T-helper 2 cell treated with Interferon-gamma antibody and Interleukin-4, amounts not matched to agents 5 μg/mL and 100 μg/mL, for 36 hours (primary cell): ENCODE results near the gene TRAP1.
A peak's percentile ranks its signal among the peaks of the same experiment; 100 is the strongest.

Experiments
- DNase-seq: peaks from one replicate; pipeline ENCODE4 v3.0.0; 2021; ENCODE audit warnings: low spot score
- H3K27ac Mint-ChIP-seq: one replicate; pipeline ENCODE4 v1.8.0; 2021; ENCODE audit warnings: mild to moderate bottlenecking, mixed read lengths
- H3K27me3 Mint-ChIP-seq: one replicate; pipeline ENCODE4 v1.8.0; 2021; ENCODE audit warnings: low read depth, mixed read lengths
- H3K36me3 Mint-ChIP-seq: one replicate; pipeline ENCODE4 v1.8.0; 2021; ENCODE audit warnings: low read depth, mixed read lengths
- H3K4me1 Mint-ChIP-seq: one replicate; pipeline ENCODE4 v1.8.0; 2021; ENCODE audit warnings: low read depth, mixed read lengths
- H3K4me3 Mint-ChIP-seq: one replicate; pipeline ENCODE4 v1.8.0; 2022; ENCODE audit warnings: mild to moderate bottlenecking, moderate library complexity, mixed read lengths
- H3K9me3 Mint-ChIP-seq: one replicate; pipeline ENCODE4 v1.8.0; 2021; ENCODE audit warnings: mixed read lengths

Gene TRAP1

GRCh38 chr16:3650631-3651265 lies 66.6 kb downstream of the TRAP1 start:
- Mint-ChIP-seq H3K36me3 (peaks cover 20% of the 10 kb centered on the region), H3K27ac (no peak overlapping the region), H3K27me3 (no peaks in the 10 kb centered on the region), H3K4me3 (no peak overlapping the region), H3K4me1 (peaks cover 3% of the 10 kb centered on the region), H3K9me3 (no peaks in the 10 kb centered on the region)
- no peak for DNase-seq

- no peak for DNase-seq
- Mint-ChIP-seq H3K4me3 (no peak overlapping the region), H3K36me3 (peaks cover 9% of the 10 kb centered on the region), H3K27ac (no peak overlapping the region), H3K9me3 (no peaks in the 10 kb centered on the region), H3K4me1 (peaks cover under 1% of the 10 kb centered on the region), H3K27me3 (no peaks in the 10 kb centered on the region)
These were observed 70.9 kb downstream of the TRAP1 start for GRCh38 chr16:3646348-3646920.

GRCh38 chr16:3645504-3646347 lies 71.6 kb downstream of the TRAP1 start:
- no peaks in the 10 kb centered on the region for H3K9me3 Mint-ChIP-seq
- H3K4me1 Mint-ChIP-seq = peaks cover 2% of the 10 kb centered on the region
- no peaks in the 10 kb centered on the region for H3K27me3 Mint-ChIP-seq
- no peak overlapping the region for H3K27ac Mint-ChIP-seq
- no peak overlapping the region for H3K4me3 Mint-ChIP-seq
- DNase-seq = no peak
- peaks cover 4% of the 10 kb centered on the region for H3K36me3 Mint-ChIP-seq

- H3K27ac Mint-ChIP-seq = no peak overlapping the region
- no peaks in the 10 kb centered on the region for H3K27me3 Mint-ChIP-seq
- DNase-seq = no peak
- H3K9me3 Mint-ChIP-seq = no peaks in the 10 kb centered on the region
- peaks cover 2% of the 10 kb centered on the region for H3K4me1 Mint-ChIP-seq
- H3K36me3 Mint-ChIP-seq = peaks cover 6% of the 10 kb centered on the region
- H3K4me3 Mint-ChIP-seq = no peak overlapping the region
These were observed 72.2 kb downstream of the TRAP1 start for GRCh38 chr16:3645108-3645503.

GRCh38 chr16:3643095-3643730 lies 74.1 kb downstream of the TRAP1 start:
- Mint-ChIP-seq H3K27me3 (no peaks in the 10 kb centered on the region), H3K27ac (no peak overlapping the region), H3K4me3 (no peak overlapping the region), H3K9me3 (no peaks in the 10 kb centered on the region), H3K36me3 (peaks cover 6% of the 10 kb centered on the region), H3K4me1 (peaks cover 6% of the 10 kb centered on the region)
- no peak for DNase-seq

GRCh38 chr16:3642397-3643094 lies 74.8 kb downstream of the TRAP1 start:
- H3K4me3 Mint-ChIP-seq = no peak overlapping the region
- H3K27ac Mint-ChIP-seq = no peak overlapping the region
- peaks cover 6% of the 10 kb centered on the region for H3K36me3 Mint-ChIP-seq
- no peaks in the 10 kb centered on the region for H3K9me3 Mint-ChIP-seq
- peaks cover 11% of the 10 kb centered on the region for H3K4me1 Mint-ChIP-seq
- H3K27me3 Mint-ChIP-seq = no peaks in the 10 kb centered on the region
- no peak for DNase-seq

- Mint-ChIP-seq H3K4me3 (no peak overlapping the region), H3K4me1 (peaks cover 18% of the 10 kb centered on the region), H3K9me3 (no peaks in the 10 kb centered on the region), H3K36me3 (peaks cover 6% of the 10 kb centered on the region), H3K27ac (no peak overlapping the region), H3K27me3 (no peaks in the 10 kb centered on the region)
- no peak for DNase-seq
These were observed 75.4 kb downstream of the TRAP1 start for GRCh38 chr16:3641801-3642396.

GRCh38 chr16:3640632-3641501 lies 76.5 kb downstream of the TRAP1 start:
- no peak for DNase-seq
- peaks cover 6% of the 10 kb centered on the region for H3K36me3 Mint-ChIP-seq
- H3K27ac Mint-ChIP-seq = no peak overlapping the region
- H3K4me3 Mint-ChIP-seq = no peak overlapping the region
- peaks cover 22% of the 10 kb centered on the region for H3K4me1 Mint-ChIP-seq
- H3K27me3 Mint-ChIP-seq = no peaks in the 10 kb centered on the region
- no peaks in the 10 kb centered on the region for H3K9me3 Mint-ChIP-seq

- Mint-ChIP-seq H3K9me3 (no peaks in the 10 kb centered on the region), H3K36me3 (peaks cover 10% of the 10 kb centered on the region), H3K27me3 (no peaks in the 10 kb centered on the region), H3K4me1 (peaks cover 25% of the 10 kb centered on the region), H3K27ac (no peak overlapping the region), H3K4me3 (no peak overlapping the region)
- no peak for DNase-seq
These were observed 77.1 kb downstream of the TRAP1 start for GRCh38 chr16:3640207-3640606.

- Mint-ChIP-seq H3K27ac (peak overlapping the region; percentile 48), H3K4me1 (peaks cover 25% of the 10 kb centered on the region), H3K36me3 (peaks cover 10% of the 10 kb centered on the region), H3K4me3 (no peak overlapping the region), H3K27me3 (no peaks in the 10 kb centered on the region), H3K9me3 (no peaks in the 10 kb centered on the region)
- no peak for DNase-seq
These were observed 78.2 kb downstream of the TRAP1 start for GRCh38 chr16:3638916-3639644.

GRCh38 chr16:3637371-3637923 lies 79.9 kb downstream of the TRAP1 start:
- H3K27ac Mint-ChIP-seq = peak overlapping the region; percentile 78
- no peak for DNase-seq
- no peaks in the 10 kb centered on the region for H3K9me3 Mint-ChIP-seq
- H3K4me1 Mint-ChIP-seq = peaks cover 25% of the 10 kb centered on the region
- H3K36me3 Mint-ChIP-seq = peaks cover 11% of the 10 kb centered on the region
- no peaks in the 10 kb centered on the region for H3K27me3 Mint-ChIP-seq
- peak overlapping the region; percentile 54 for H3K4me3 Mint-ChIP-seq
